Urothelium cell line (cell line): ENCODE measurements around the gene DNAH7.

ENCODE experiments used
- DNase-seq: peaks from one replicate; pipeline ENCODE4 v3.0.0; 2011; ENCODE audit warnings: low spot score, mixed read lengths
- FAIRE-seq: peaks from 2 replicates; lab custom pipeline; 2011; peaks lifted over from hg19 to GRCh38; lab: Jason Lieb, UNC

The DNAH7 gene

DNA sequence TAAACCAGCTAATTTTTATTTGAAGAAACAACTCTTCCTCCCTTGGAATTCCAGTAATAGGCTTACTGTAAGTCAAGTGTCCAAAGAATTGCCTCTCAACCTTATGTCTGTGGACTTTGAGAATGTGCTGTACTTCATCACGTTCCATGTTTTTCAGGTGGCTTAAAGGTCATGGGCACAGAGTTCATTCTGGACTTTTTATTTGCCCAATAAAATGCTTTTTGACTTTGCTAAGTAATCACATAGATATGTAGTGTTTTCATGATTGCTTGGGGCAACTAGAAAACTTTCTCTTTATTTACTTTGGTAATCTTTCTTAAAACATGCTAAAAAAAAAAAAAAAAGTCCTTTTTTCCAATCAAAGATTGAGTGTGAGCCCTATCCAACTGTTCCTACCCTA, 10.4 kb upstream of the DNAH7 start:
- no peak for FAIRE-seq
- no peak for DNase-seq

GRCh38 chr2:196077821-196078220, 9.2 kb upstream of the DNAH7 start:
- FAIRE-seq (no peak), DNase-seq (no peak)

GRCh38 chr2:196076778-196077568, 8.3 kb upstream of the DNAH7 start:
- FAIRE-seq (no peak), DNase-seq (no peak)

DNA sequence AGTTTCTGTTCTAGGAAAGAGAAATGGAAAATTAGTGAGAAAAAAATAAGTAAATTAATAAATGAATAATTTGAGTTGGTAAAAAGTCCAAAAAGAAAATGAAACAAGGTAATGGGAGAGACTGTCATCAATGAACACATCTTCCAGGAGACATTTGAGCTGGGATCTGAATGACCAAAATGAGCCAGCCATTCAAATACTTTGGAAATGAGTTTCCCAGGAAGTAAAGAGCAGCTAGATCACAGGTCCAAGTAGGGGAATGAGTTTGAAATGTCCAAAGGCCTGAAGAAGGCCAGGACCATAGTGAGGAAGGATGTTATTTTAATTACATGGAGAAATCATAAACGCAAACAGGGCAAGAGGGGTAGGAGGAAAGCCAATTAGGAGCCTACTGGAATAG, 6.6 kb upstream of the DNAH7 start:
- FAIRE-seq: no peak

DNA sequence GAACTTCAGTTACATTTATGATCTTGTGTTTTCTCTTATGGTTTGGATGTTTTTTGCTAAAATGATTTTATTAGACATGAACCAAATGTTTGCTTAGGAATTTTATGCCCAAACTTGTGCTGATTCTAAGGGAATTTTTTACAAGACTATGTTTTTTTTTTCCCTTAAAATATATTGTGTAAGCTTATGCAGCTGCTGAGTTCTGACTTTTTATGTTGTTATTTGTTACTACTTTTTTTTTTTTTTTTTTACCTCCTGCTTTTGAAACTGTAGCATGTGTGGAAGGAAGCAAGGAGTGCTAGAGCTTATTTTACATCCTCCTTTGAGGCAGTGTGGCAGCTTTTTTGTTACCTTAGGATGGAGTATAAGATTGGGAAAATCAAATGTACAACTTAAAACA, 6.0 kb upstream of the DNAH7 start:
- FAIRE-seq: no peak

More for the DNA sequence above, 6.6 kb upstream of the DNAH7 start:
- no peak for DNase-seq

GRCh38 chr2:196073521-196073920, 4.9 kb upstream of the DNAH7 start:
- DNase-seq (no peak), FAIRE-seq (no peak)

More for the DNA sequence above, 6.0 kb upstream of the DNAH7 start:
- no peak for DNase-seq

- DNase-seq (no peak), FAIRE-seq (no peak)
Observed at GRCh38 chr2:196067088-196067382, 1.6 kb downstream of the DNAH7 start.

- no peak for FAIRE-seq
- DNase-seq: peak; percentile 31
Observed at GRCh38 chr2:196066291-196067087, 2.1 kb downstream of the DNAH7 start.

DNA sequence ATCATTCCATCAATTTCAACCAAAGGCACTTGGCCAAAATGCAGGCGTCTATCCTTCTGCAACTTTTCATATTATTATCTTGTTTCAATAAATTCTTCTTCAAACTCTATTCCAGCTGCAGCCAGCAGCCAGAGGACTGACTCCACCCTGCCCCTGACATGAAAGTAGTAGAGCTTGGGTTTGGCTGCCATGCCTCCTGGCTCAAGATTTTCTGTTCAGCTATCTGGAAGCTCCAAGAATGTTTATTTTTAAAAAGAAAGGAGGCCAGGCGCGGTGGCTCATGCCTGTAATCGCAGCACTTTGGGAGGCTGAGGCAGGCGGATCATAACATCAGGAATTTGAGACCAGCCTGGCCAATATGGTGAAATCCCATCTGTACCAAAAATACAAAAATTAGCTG, 4.9 kb downstream of the DNAH7 start:
- FAIRE-seq: no peak

GRCh38 chr2:196059491-196059960, 9.1 kb downstream of the DNAH7 start:
- DNase-seq (no peak), FAIRE-seq (no peak)

More for the DNA sequence above, 4.9 kb downstream of the DNAH7 start:
- DNase-seq: no peak

GRCh38 chr2:196054631-196055030, 14.0 kb downstream of the DNAH7 start:
- DNase-seq: no peak
- FAIRE-seq: no peak

GRCh38 chr2:196046123-196046917, 22.3 kb downstream of the DNAH7 start:
- DNase-seq (no peak), FAIRE-seq (no peak)

DNA sequence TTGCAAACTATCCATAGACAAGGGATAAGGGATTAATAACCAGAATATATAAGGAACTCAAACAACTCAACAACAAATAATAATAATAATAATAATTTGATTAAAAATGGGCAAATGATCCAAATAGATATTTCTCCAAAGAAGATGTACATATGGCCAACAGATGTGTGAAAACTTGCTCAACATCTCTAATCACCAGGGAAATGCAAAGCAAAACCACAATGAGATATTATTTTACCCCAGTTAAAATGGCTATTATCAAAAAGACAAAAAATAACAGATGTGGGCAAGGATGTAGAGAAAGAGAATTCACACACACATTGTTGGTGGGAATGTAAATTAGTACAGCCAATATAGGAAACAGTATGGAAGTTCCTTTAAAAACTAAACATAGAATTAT, 26.9 kb downstream of the DNAH7 start:
- FAIRE-seq: no peak
- DNase-seq: no peak

DNA sequence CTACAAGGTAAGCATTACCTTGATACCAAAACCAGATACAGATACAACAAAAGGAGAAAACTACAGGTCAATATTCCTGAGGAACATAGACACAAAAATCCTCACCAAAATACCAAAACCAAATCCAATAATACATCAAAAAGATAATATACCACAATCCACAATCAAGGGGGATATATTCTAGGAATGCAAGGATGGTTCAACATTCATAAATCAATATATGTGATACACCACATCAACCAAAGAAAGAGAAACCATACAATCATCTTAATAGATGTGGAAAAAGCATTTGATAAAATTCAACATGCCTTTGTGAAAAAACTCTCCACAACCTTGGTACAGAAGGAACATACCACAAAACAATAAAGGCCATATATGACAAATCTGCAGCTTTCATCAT, 28.4 kb downstream of the DNAH7 start:
- FAIRE-seq: no peak

GRCh38 chr2:196036442-196036841, 32.2 kb downstream of the DNAH7 start:
- FAIRE-seq (no peak), DNase-seq (no peak)

More for the DNA sequence above, 28.4 kb downstream of the DNAH7 start:
- DNase-seq: no peak

DNA sequence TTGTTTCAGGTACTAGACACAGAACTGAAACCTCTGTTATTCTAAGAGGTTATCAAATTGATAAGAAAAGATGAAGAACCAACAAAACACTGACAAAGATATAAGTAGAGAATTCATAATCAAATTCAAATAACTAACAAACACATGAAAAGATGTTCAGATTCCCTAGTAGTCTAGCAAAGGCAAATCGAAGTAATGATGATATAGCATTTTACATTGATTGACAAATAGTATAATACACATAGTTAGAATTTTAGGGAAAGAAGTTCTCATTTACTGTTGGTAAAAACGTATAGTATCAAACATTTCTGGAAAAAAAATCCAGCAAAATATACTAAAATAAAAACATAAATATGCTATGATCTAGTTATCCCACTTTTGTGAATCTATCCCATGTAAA, 50.6 kb downstream of the DNAH7 start:
- DNase-seq: no peak
- no peak for FAIRE-seq

DNA sequence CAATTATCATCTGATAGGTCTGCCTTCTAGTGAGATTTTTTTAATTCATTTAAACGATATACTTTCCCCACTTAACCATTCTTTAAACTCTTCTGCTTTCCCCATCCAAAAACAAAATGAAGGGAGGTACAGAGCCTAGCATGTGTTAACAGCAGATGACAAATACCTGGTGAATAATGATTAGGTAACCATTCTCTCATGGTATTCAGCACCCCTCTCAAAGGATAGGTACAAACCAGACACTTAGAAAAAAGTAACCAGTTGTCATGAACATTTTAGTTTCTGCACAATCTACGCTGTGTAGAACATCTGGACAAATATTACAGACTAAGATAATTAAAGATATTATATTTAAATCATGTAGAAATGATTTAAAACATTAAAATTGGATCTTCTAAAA, 56.3 kb downstream of the DNAH7 start:
- DNase-seq (no peak), FAIRE-seq (no peak)

- FAIRE-seq (no peak), DNase-seq (no peak)
Observed at GRCh38 chr2:196000551-196000950, 68.1 kb downstream of the DNAH7 start.

DNA sequence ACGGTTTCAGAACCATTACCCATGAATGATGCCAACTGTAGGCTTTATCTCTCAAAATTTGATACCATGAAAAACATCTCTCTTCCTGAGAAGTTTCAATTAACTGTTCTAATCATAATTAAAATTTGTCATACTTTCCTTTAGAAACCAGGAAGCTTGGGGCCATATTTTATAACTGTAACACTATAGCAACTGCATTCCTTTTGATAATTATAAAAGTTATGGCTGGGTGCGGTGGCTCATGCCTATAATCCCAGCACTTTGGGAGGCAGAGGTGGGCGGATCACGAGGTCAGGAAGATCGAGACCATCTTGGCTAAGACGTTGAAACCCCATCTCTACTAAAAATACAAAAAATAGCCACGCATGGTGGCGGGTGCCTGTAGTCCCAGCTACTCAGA, 70.6 kb downstream of the DNAH7 start:
- DNase-seq: no peak
- FAIRE-seq: no peak

- no peak for DNase-seq
- no peak for FAIRE-seq
Observed at GRCh38 chr2:195995499-195995898, 73.1 kb downstream of the DNAH7 start.

DNA sequence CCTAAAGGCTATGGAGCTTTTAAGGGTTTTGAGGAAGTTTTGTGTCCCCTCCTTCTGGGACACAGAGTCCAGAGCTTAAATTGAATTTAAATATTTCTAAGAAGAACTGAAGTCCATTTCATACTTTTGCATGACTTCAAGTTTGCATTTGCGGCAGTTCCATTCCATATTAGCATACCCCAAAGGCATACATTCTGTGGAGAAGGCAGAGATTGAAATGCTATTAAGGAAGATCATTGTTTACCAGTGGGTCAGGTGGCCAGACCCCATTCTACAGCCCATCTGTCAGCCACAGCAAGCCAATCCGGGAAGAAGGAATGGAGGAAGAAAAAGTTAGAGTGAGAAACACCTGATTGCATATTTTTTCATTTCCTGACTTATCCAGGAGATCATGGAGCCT, 75.0 kb downstream of the DNAH7 start:
- FAIRE-seq (no peak), DNase-seq (no peak)
